ENCODE measurements around the gene CCR1. TPM values are rescaled to one million over a fixed set of nuclear protein-coding genes. Genes with fewer than 3 reads are reported as not detected.

The CCR1 gene
- total RNA-seq (2014; rRNA removed; shearing (Covaris generic)): 0.03 TPM in 1 of 2 replicates, not detected in the other

GRCh38 chr3:46208167-46208704 lies at the start of gene CCR1:
Gene CCR1, minus strand, starts transcription at chr3:46208313. Its CDS starts 4,000 bp downstream, at chr3:46204313.

GRCh38 chr3:46242120-46242519 lies 34.0 kb upstream of the CCR1 start, which contains the start of gene CCR3:
Gene CCR3, plus strand, starts transcription at chr3:46242460. Its CDS starts 22,699 bp downstream, at chr3:46265159.

Other genes starting within 250 kb of the CCR1 start
- 9.2 and 10.7 TPM in 2 replicates for gene FYCO1, start 212.5 kb downstream of the CCR1 start, total RNA-seq (2014; rRNA removed; shearing (Covaris generic))
- gene XCR1, start 180.8 kb downstream of the CCR1 start, total RNA-seq (2014; rRNA removed; shearing (Covaris generic)): not detected in 2 replicates
- not detected in 2 replicates for gene CCR3, start 34.1 kb upstream of the CCR1 start, total RNA-seq (2014; rRNA removed; shearing (Covaris generic))
- not detected in 2 replicates for gene CCR2, start 145.8 kb upstream of the CCR1 start, total RNA-seq (2014; rRNA removed; shearing (Covaris generic))
- gene CCR5, start 162.6 kb upstream of the CCR1 start, total RNA-seq (2014; rRNA removed; shearing (Covaris generic)): not detected in 2 replicates
- not detected in 2 replicates for gene CCRL2, start 198.9 kb upstream of the CCR1 start, total RNA-seq (2014; rRNA removed; shearing (Covaris generic))